HepG2 (cell line): ENCODE results near the gene CSTPP1. TPM values are rescaled to one million over a fixed set of nuclear protein-coding genes. Genes with fewer than 3 reads are reported as not detected.

Experiments used
- DPF2 ChIP-seq: sonication (generic); formaldehyde crosslinking; IDR thresholded peaks from 2 replicates; pipeline ENCODE4 v1.4.0; 2020; ENCODE audit warnings: mild to moderate bottlenecking, low read depth, missing genetic modification reagents, borderline replicate concordance
- GPBP1L1 ChIP-seq: sonication (generic); formaldehyde crosslinking; IDR thresholded peaks from 2 replicates; pipeline ENCODE4 v1.5.0; 2020; ENCODE audit warnings: mild to moderate bottlenecking, missing genetic modification reagents
- NBN ChIP-seq: fragments of 450-650 bp; conservative IDR thresholded peaks from 2 replicates; pipeline ENCODE4 v1.6.1; 2017
- NCOR1 ChIP-seq: fragments of 200-600 bp; sonication (generic); IDR thresholded peaks from 2 replicates; pipeline ENCODE4 v1.7.0; 2017; ENCODE audit warnings: antibody characterized with exemption, low read length, borderline replicate concordance
- POGK ChIP-seq: sonication (generic); formaldehyde crosslinking; conservative IDR thresholded peaks from 2 replicates; pipeline ENCODE4 v1.8.0; 2022; ENCODE audit warnings: mild to moderate bottlenecking, moderate library complexity, missing genetic modification reagents
- YEATS4 ChIP-seq: sonication (generic); formaldehyde crosslinking; IDR thresholded peaks from 2 replicates; pipeline ENCODE4 v1.4.0; 2020; ENCODE audit warnings: missing genetic modification reagents, borderline replicate concordance
- ZFY ChIP-seq: sonication (generic); formaldehyde crosslinking; IDR thresholded peaks from 2 replicates; pipeline ENCODE4 v1.4.0; 2020; ENCODE audit warnings: missing genetic modification reagents
- ZNF142 ChIP-seq: sonication (generic); formaldehyde crosslinking; IDR thresholded peaks from 2 replicates; pipeline ENCODE4 v1.4.0; 2020; ENCODE audit warnings: missing genetic modification reagents
- ZNF407 ChIP-seq: sonication (generic); formaldehyde crosslinking; IDR thresholded peaks from one replicate; pipeline ENCODE4 v1.5.1; 2020; ENCODE audit warnings: mild to moderate bottlenecking, missing genetic modification reagents; ENCODE audit errors: not compliant biosample characterization
- ZNF563 ChIP-seq: sonication (generic); formaldehyde crosslinking; IDR thresholded peaks from 2 replicates; pipeline ENCODE4 v1.8.0; 2022; ENCODE audit warnings: mild to moderate bottlenecking, moderate library complexity, missing genetic modification reagents
- ZNF792 ChIP-seq: IDR thresholded peaks from 2 replicates; pipeline ENCODE4 v1.6.1; 2016
- ZSCAN22 ChIP-seq: sonication (generic); formaldehyde crosslinking; IDR thresholded peaks from 2 replicates; pipeline ENCODE4 v1.4.0; 2020; ENCODE audit warnings: mild to moderate bottlenecking, missing genetic modification reagents
- polyA plus RNA-seq, 8 experiments: library from polyadenylated mRNA; depleted of rRNA in 3 of 8; stranded (reverse) in 7 of 8; unstranded in 1 of 8; fragments of >200 nt; fragmentation: Illumina TruSeq in 4 of 8; extraction: Trizol in 4 of 8; gene quantifications; 2 replicates each; pipeline versions ENCODE4 v1.2.1 to v1.2.3, GENCODE V29; 2011 to 2016; ENCODE audit warnings: low read depth in 4 of 8, missing spikeins in 1 of 8, mixed read lengths in 1 of 8; ENCODE audit not compliant: insufficient read depth in 1 of 8
- total RNA-seq, 5 experiments: library from RNA; depleted of rRNA; stranded (reverse); fragments of >200 nt; fragmentation: Illumina TruSeq; extraction: Trizol; gene quantifications; 2 replicates each; pipeline ENCODE4 v1.2.3, GENCODE V29; 2016; ENCODE audit warnings: low read depth in 1 of 5

Gene CSTPP1
- total and polyA plus RNA-seq, 2 of the 13 experiments (the other 11 are each of a cell fraction or from before 2014, with no cell fraction given), result 12.3 to 14.6 TPM

GRCh38 chr11:47186076-47186699 lies 249.6 kb downstream of the CSTPP1 start, which contains the start of gene PACSIN3 (continued):
- TF ChIP-seq POGK (0 out of 2 replicates have a peak, but pooled peaks have one; percentile 23), ZSCAN22 (CRISPR knock-in tag) (no peak), ZNF792 (no peak), ZNF142 (CRISPR knock-in tag) (no peak), DPF2 (no peak), ZNF563 (CRISPR knock-in tag) (no peak; the same call in 1 of the 2 replicates), NBN (no peak), GPBP1L1 (CRISPR knock-in tag) (no peak), NCOR1 (no peak), ZNF407 (CRISPR knock-in tag) (no peak), ZFY (CRISPR knock-in tag) (peak; percentile 64; the same call in 1 of the 2 replicates), YEATS4 (CRISPR knock-in tag) (no peak; the same call in 1 of the 2 replicates)
